Measurements from ENCODE around the gene KCNJ13.

Gene KCNJ13

DNA sequence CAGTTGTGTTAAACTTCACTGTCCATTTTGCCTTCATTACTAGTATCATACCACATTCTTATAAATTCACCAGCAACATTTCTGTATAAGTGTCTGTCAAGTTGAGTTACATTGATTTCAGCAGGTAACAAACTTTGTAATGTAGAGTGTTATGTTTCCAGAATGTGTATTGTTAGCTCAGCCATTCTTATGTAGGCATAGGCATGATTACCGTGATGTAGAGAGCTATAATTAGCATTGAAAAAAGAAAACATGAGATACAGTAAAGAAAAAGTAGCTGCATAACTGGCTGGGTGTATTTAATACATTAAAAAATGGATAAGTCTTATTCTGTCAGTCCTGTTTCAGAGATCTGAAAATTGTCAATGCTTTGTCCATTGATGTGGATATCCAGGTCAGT lies 8.5 kb downstream of the KCNJ13 start:
- TF ChIP-seq, protein P1, sequence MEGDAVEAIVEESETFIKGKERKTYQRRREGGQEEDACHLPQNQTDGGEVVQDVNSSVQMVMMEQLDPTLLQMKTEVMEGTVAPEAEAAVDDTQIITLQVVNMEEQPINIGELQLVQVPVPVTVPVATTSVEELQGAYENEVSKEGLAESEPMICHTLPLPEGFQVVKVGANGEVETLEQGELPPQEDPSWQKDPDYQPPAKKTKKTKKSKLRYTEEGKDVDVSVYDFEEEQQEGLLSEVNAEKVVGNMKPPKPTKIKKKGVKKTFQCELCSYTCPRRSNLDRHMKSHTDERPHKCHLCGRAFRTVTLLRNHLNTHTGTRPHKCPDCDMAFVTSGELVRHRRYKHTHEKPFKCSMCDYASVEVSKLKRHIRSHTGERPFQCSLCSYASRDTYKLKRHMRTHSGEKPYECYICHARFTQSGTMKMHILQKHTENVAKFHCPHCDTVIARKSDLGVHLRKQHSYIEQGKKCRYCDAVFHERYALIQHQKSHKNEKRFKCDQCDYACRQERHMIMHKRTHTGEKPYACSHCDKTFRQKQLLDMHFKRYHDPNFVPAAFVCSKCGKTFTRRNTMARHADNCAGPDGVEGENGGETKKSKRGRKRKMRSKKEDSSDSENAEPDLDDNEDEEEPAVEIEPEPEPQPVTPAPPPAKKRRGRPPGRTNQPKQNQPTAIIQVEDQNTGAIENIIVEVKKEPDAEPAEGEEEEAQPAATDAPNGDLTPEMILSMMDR (IDR thresholded peaks at IDR 0.05; ENCODE audit: control extremely low read depth, extremely low read depth, low read depth, missing control alignments): no peak
- ChIA-PET POLR2A (no interaction called here), CTCF (interaction anchor here (1.0 to 1.3 kb wide), 2 partner anchors 10 to 293 kb away, joined by 3 to 4 read pairs; no protein-coding TSS in a partner anchor)
- no peak for DNase-seq (ENCODE audit: extremely low spot score)

GRCh38 chr2:232761301-232761907 lies 15.0 kb downstream of the KCNJ13 start:
- POLR2A ChIA-PET: no interaction called here
- TF ChIP-seq, protein P1 (IDR thresholded peaks at IDR 0.05; ENCODE audit: control extremely low read depth, extremely low read depth, low read depth, missing control alignments): peak; percentile 46
- CTCF ChIA-PET: interaction anchor here (1.2 to 2.0 kb wide), 3 partner anchors 11 to 300 kb away, joined by 4 read pairs; partner anchors contain the start of gene INPP5D
- peak; percentile 34 for DNase-seq (ENCODE audit: extremely low spot score)

GRCh38 chr2:232757905-232758304 lies 18.5 kb downstream of the KCNJ13 start:
- no peak for DNase-seq (ENCODE audit: extremely low spot score)
- CTCF ChIA-PET: interaction anchor here (0.8 to 2.2 kb wide), 5 partner anchors 12 to 493 kb away, joined by 3 to 7 read pairs (median 3); no protein-coding TSS in a partner anchor
- POLR2A ChIA-PET: no interaction called here
- TF ChIP-seq, protein P1 (IDR thresholded peaks at IDR 0.05; ENCODE audit: control extremely low read depth, extremely low read depth, low read depth, missing control alignments): no peak

DNA sequence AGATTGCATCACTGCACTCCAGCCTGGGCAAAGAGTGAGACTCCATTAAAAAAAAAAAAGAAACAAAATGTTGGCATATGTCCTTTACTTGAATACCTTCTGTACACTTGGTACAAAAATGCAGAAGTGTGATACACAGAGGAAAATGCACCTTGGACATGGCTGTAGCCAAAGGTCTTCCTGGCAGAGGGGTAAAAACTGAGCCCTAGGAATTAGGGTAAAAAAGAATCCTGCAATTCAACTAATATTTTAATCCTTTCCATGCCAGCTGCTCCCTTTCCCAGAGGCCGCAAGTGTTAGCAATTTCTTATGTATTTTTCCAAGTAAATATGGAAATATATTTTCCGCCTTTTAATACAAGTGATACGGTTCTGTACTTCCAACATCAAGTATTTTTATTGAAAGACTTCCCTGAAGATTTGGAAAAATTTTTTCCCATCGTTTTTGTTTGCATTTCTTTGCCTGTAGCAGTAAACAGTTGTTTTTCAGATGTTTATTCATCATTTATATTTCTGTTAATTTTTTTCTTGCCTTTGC lies 26.2 kb downstream of the KCNJ13 start:
- TF ChIP-seq, protein P1 (IDR thresholded peaks at IDR 0.05; ENCODE audit: control extremely low read depth, extremely low read depth, low read depth, missing control alignments): no peak
- ChIA-PET POLR2A (no interaction called here), CTCF (no interaction called here)
- no peak for DNase-seq (ENCODE audit: extremely low spot score)

- TF ChIP-seq, protein P1 (IDR thresholded peaks at IDR 0.05; ENCODE audit: control extremely low read depth, extremely low read depth, low read depth, missing control alignments): no peak
- ChIA-PET CTCF (no interaction called here), POLR2A (no interaction called here)
- no peak for DNase-seq (ENCODE audit: extremely low spot score)
Observed at GRCh38 chr2:232749331-232749730, 27.0 kb downstream of the KCNJ13 start.

GRCh38 chr2:232748038-232748437 lies 28.3 kb downstream of the KCNJ13 start:
- POLR2A ChIA-PET: no interaction called here
- CTCF ChIA-PET: interaction anchor here (1.5 kb wide), 1 partner anchor 11 kb away, joined by 3 read pairs; no protein-coding TSS in a partner anchor
- DNase-seq (ENCODE audit: extremely low spot score): no peak
- TF ChIP-seq, protein P1 (IDR thresholded peaks at IDR 0.05; ENCODE audit: control extremely low read depth, extremely low read depth, low read depth, missing control alignments): no peak
